HG02840 (cell line): ENCODE measurements around the gene ZSWIM8.
"Not testable (repeated sequence)": the region's sequence is repeated elsewhere in the genome, so short reads cannot be mapped to it uniquely, and the experiment has no call there.

ENCODE experiments used
- ATAC-seq: cut with Tn5 transposase; IDR thresholded peaks from one replicate; pipeline ENCODE4 v1.9.1; 2021; ENCODE audit warnings: mild to moderate bottlenecking, moderate library complexity, moderate number of reproducible peaks; ENCODE audit not compliant: unreplicated experiment, low FRiP score

ZSWIM8 gene

GRCh38 chr10:73773152-73773879 lies 12.1 kb upstream of the ZSWIM8 start:
- peak; percentile 4 for ATAC-seq

DNA sequence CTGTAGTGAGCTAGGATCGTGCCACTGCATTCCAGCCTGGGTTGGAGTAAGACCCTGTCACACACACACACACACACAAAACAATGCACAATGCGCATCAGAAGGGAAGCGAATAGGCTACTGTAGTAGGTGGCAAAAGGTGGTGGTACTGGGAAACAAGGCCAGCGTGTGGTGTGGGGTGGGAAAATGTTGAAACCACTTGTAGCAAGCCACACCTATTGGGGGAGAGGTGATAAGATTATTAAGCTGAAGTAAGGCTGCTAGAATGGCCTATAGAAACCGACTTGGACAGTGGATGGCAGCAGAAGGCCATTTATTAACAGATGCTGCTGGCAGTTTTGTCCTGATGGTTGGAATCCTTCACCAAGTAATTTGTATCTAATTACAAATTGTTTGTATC lies 10.8 kb upstream of the ZSWIM8 start:
- ATAC-seq = no peak

DNA sequence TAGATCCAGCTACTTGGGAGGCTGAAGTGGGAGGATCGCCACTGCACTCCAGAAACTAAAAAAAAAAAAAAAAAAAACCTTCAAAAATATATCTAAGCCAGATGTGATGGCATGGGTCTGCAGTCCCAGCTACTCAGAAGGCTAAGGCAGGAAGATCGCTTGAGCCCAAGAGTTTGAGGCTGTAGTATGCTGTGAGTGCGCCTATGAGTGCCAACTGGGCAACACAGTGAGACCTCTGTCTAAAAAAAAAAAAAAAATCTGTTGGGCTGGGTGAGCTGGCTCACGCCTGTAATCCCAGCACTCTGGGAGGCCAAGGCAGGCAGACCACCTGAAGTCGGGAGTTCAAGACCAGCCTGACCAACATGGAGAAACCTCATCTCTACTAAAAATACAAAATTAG lies 6.4 kb upstream of the ZSWIM8 start:
- no peak for ATAC-seq

DNA sequence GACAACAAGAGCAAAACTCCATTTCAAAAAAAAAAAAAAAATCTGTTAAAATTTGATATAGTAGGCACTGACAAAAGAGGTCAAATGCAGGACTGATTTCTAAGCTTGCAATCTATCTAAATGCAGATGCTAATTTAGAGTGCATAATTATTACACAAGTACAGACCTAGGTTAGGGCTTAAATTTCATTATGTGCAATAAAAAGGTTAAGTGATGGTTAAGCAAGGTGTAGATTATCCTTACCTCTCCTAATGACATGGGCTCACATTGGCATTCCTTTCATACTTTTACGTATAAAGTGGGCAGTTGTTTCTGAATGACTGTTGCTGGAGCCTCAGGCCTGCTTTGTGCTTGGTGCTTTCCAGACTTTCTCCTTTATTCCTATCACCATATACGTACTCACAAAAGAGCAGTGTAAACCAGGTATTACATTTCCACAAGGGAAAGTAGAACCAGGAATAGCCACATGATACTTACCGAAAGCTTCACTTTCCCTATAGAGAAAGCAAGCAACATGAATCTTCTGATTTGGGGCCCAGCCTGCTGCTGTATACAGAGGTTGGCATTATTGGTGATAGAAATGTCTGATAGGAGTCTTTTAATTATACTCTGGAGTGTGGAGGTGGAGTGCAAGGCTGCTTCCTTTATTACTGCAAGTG lies 5.7 kb upstream of the ZSWIM8 start:
- ATAC-seq = no peak

- no peak for ATAC-seq
Observed at GRCh38 chr10:73780301-73780700, 5.1 kb upstream of the ZSWIM8 start.

- ATAC-seq = no peak
Observed at GRCh38 chr10:73780966-73781365, 4.4 kb upstream of the ZSWIM8 start.

GRCh38 chr10:73781548-73781878 lies 3.9 kb upstream of the ZSWIM8 start:
- ATAC-seq = no peak

GRCh38 chr10:73781879-73782748 lies 3.3 kb upstream of the ZSWIM8 start, which contains the start of gene CHCHD1:
CHCHD1 (plus strand) TSS chr10:73782048; CDS start chr10:73782076, 28 bp downstream.
- peak; percentile 46 for ATAC-seq

- no peak for ATAC-seq
Observed at GRCh38 chr10:73782749-73783085, 2.7 kb upstream of the ZSWIM8 start.

- peak; percentile 25 for ATAC-seq
Observed at GRCh38 chr10:73785721-73786511, 510 bp downstream of the ZSWIM8 start.

GRCh38 chr10:73786512-73786885 lies 1.1 kb downstream of the ZSWIM8 start:
- no peak for ATAC-seq

DNA sequence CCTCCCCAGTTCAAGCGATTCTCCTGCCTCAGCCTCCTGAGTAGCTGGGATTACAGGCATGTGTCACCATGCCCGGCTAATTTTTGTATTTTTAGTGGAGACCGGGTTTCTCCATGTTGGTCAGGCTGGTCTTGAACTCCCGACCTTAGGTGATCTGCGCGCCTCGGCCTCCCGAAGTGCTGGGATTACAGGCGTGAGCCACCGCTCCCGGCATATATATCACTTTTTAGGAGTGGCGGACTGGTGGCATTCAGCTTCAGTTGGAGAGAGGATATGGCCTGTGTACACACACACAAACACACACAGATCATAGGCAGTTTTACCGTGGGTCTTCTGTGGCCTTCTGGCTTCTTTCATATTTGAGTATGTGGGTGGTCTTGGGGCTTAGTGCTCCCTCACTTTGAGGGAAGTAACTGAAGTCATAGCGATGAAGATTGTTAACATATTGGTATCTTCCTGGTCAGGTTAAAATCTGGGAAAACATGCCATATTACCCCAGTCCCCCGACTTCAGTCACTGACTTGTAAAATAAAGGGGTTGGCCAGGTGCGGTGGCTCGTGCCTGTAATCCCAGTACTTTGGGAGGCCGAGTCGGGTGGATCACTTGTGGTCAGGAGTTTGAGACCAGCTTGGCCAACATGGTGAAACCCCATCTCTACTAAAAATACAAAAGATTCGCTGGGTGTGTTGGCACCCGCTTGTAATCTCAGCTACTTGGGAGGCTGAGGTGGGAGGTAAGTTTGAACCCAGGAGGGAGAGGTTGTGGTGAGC lies 1.8 kb downstream of the ZSWIM8 start:
- ATAC-seq = not testable (repeated sequence)

- ATAC-seq = no peak
Observed at GRCh38 chr10:73788864-73789658, 3.7 kb downstream of the ZSWIM8 start.

- no peak for ATAC-seq
Observed at GRCh38 chr10:73789659-73790055, 4.3 kb downstream of the ZSWIM8 start.

- ATAC-seq = no peak
Observed at GRCh38 chr10:73790886-73791625, 5.7 kb downstream of the ZSWIM8 start.

GRCh38 chr10:73791871-73792400 lies 6.5 kb downstream of the ZSWIM8 start:
- ATAC-seq = no peak

DNA sequence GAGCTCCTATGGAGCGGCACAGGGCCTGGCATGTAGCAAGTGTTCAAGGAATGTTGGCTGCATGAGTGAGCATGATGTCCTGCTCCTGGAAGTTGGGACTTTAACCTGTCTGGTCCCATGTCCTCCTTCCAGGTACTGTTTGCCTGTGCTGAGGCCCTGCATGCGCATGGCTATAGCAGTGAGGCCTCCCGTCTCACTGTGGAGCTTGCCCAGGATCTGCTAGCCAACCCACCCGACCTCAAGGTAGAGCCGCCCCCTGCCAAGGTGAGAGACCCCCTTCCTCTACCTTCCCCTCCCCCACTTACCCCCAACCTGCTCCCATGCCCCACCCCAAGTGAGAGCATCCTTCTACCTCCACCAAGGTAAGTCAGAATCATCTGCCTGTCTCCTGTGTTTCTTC lies 8.1 kb downstream of the ZSWIM8 start:
- ATAC-seq = no peak

DNA sequence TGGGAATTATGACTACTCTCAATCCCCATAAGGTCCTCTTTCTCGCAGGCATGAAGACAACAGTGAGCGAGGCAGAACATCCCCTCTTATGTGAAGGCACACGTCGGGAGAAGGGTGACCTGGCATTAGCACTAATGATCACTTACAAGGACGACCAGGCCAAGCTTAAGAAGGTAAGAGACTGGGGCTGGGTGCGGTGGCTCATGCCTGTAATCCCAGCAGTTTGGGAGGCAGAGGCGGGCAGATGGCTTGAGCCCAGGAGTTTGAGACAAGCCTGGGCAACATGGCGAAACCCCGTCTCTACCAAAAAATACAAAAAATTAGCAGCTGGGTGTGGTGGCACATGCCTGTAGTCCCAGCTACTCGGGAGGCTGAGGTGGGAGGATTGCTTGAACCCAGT lies 10.1 kb downstream of the ZSWIM8 start:
- not testable (repeated sequence) for ATAC-seq
